Measurements from ENCODE around the gene PKN1. TPM values are rescaled to one million over a fixed set of nuclear protein-coding genes. Genes with fewer than 3 reads are reported as not detected.
A peak's percentile ranks its signal among the peaks of the same experiment; 100 is the strongest.

The PKN1 gene
- total and polyA plus RNA-seq, 10 of the 15 experiments (the other 5 are each of a cell fraction or from before 2014, with no cell fraction given): 1.0 to 189 (median 52.7) TPM

- no peak overlapping the region for H3K27ac ChIP-seq (ENCODE audit: control insufficient read depth, insufficient read depth)
- FAIRE-seq (no peak), ATAC-seq (peak; percentile 43), DNase-seq (ENCODE audit: low read depth, low spot score) (peak; percentile 49)
- intact Hi-C loops (cut with micrococcal nuclease; ENCODE audit: unreplicated experiment): no loop called here
- no TSS peak for BruUV-seq (replicated peaks)
- no peak overlapping the region for H3K9ac ChIP-seq (ENCODE audit: control insufficient read depth, insufficient read depth, low read length)
- peaks cover 16 to 18% of the 10 kb centered on the region in 2 experiments for H3K36me3 ChIP-seq (ENCODE audit: control insufficient read depth in 2 of 2, insufficient read depth in 2 of 2, low read length in 1 of 2)
- 25% methylated on average over 11 of the region's 11 CpGs for WGBS (ENCODE audit: insufficient coverage, insufficient replicate concordance, low lambda C conversion rate, missing lambda C conversion rate)
- POLR2A ChIA-PET: interaction anchor here (1.1 kb wide), 1 partner anchor 14 kb away, joined by 3 read pairs; no protein-coding TSS in a partner anchor
- CTCF ChIA-PET: interaction anchor here (0.7 to 7.1 kb wide), 3 partner anchors 40 to 283 kb away, joined by 5 to 125 read pairs (median 9); no protein-coding TSS in a partner anchor
- RAD21 ChIA-PET (ENCODE audit: unreplicated experiment): interaction anchor here (0.8 to 1.0 kb wide), 2 partner anchors 31 to 53 kb away, joined by 3 read pairs; no protein-coding TSS in a partner anchor
- H3K9me3 ChIP-seq (replicated peaks; ENCODE audit: control insufficient read depth, insufficient read depth, low read length): no peaks in the 10 kb centered on the region; the same call in 2 of the 3 replicates
- no peaks in the 10 kb centered on the region for H4K20me1 ChIP-seq (ENCODE audit: control insufficient read depth, insufficient read depth)
- H3K4me1 ChIP-seq (ENCODE audit: control insufficient read depth, insufficient read depth, low read length): peaks cover 5% of the 10 kb centered on the region; the same call in 1 of the 2 replicates
- H3K4me2 ChIP-seq (ENCODE audit: control insufficient read depth, insufficient read depth): no peak overlapping the region; the same call in 1 of the 2 replicates
- no peaks in the 10 kb centered on the region for H3K79me2 ChIP-seq (ENCODE audit: control insufficient read depth, insufficient read depth, low read length)
- H3K4me3 ChIP-seq: no peak overlapping the region
- TF ChIP-seq BHLHE40 (IDR thresholded peaks at IDR 0.05; ENCODE audit: borderline replicate concordance in 1 of 2, low read depth in 2 of 2, low read length in 1 of 2) (0 out of 4 replicates have a peak, but pooled peaks of 1 of the 2 experiments have one; percentile 23), SPI1 (IDR thresholded peaks at IDR 0.05; ENCODE audit: borderline replicate concordance, insufficient read depth, low read depth, low read length) (no peak), RUNX3 (IDR thresholded peaks at IDR 0.05; ENCODE audit: low read length) (0 out of 2 replicates have a peak, but pooled peaks have one; percentile 3), JUNB (IDR thresholded peaks at IDR 0.05) (peak; percentile 41; the same call in 1 of the 2 replicates)
- H3K27me3 ChIP-seq (replicated peaks in 1 of 2; ENCODE audit: control insufficient read depth in 2 of 2, insufficient read depth in 2 of 2, low read length in 1 of 2): no peaks in the 10 kb centered on the region
- H2AFZ ChIP-seq (ENCODE audit: control insufficient read depth, low read depth, low read length): no peak overlapping the region
- in situ Hi-C loops (cut with MboI): no loop called here
- SMC1A ChIA-PET (ENCODE audit: uncharacterized antibody, unreplicated experiment): interaction anchor here (1.0 to 1.4 kb wide), 3 partner anchors 9 to 53 kb away, joined by 3 to 4 read pairs (median 4); no protein-coding TSS in a partner anchor
Observed at GRCh38 chr19:14400951-14401431, 32.1 kb upstream of the PKN1 start.

Measured in GM12878 (cell line).